CD14-positive monocyte (primary cell): ENCODE data around the gene ACTR3. TPM values are rescaled to one million over a fixed set of nuclear protein-coding genes. Genes with fewer than 3 reads are reported as not detected.

Source experiments
- DNase-seq, 3 donors: peaks; one replicate each; pipeline ENCODE4 v3.0.0-alpha.2; 2011 to 2022
- H2AFZ ChIP-seq: 2 replicates; pipeline ENCODE4 v1.6.0; 2012; ENCODE audit warnings: mild to moderate bottlenecking, low read depth, low read length, inconsistent platforms; ENCODE audit not compliant: insufficient read depth, poor library complexity, severe bottlenecking
- H3K27ac ChIP-seq, 2 donors: 1 replicate in 1 of 2; 2 replicates in 1 of 2; pipeline ENCODE4 v1.5.1; 2012 to 2013; ENCODE audit warnings: low read length in 2 of 2, control low read depth in 1 of 2, inconsistent platforms in 1 of 2, low read depth in 1 of 2, mild to moderate bottlenecking in 1 of 2
- H3K27me3 ChIP-seq, 2 donors: one replicate each; pipeline versions ENCODE4 v1.6.0 to v1.6.1; 2011 to 2013; ENCODE audit warnings: low read length in 2 of 2; ENCODE audit not compliant: control insufficient read depth in 2 of 2, insufficient read depth in 2 of 2
- H3K36me3 ChIP-seq, 2 donors: replicated peaks in 1 of 2; 1 replicate in 1 of 2; 2 replicates in 1 of 2; pipeline versions ENCODE4 v1.5.1 to v1.6.1; 2012 to 2013; ENCODE audit warnings: low read length in 2 of 2, control low read depth in 1 of 2, inconsistent platforms in 1 of 2, mild to moderate bottlenecking in 1 of 2; ENCODE audit not compliant: insufficient read depth in 2 of 2, control insufficient read depth in 1 of 2
- H3K4me1 ChIP-seq, 2 donors: 1 replicate in 1 of 2; 2 replicates in 1 of 2; pipeline versions ENCODE4 v1.5.1 to v1.6.1; 2012 to 2013; ENCODE audit warnings: low read length in 2 of 2, control low read depth in 1 of 2, inconsistent platforms in 1 of 2, mild to moderate bottlenecking in 1 of 2, moderate library complexity in 1 of 2; ENCODE audit not compliant: insufficient read depth in 2 of 2, control insufficient read depth in 1 of 2
- H3K4me2 ChIP-seq: replicated peaks from 2 replicates; pipeline ENCODE3; 2012; ENCODE audit warnings: low read length, moderate library complexity, mild to moderate bottlenecking; ENCODE audit not compliant: poor library complexity, severe bottlenecking; ENCODE audit errors: extremely low read depth
- H3K4me3 ChIP-seq, 3 experiments: fragments of 200-600 bp in 1 of 3; sonication (generic) in 1 of 3; replicated peaks in 1 of 3; 1 replicate in 2 of 3; 2 replicates in 1 of 3; pipeline ENCODE4 v1.5.1; 2011 to 2013; ENCODE audit warnings: low read length in 3 of 3, mild to moderate bottlenecking in 3 of 3, control low read depth in 2 of 3, low read depth in 2 of 3, inconsistent platforms in 1 of 3, moderate library complexity in 1 of 3
- H3K79me2 ChIP-seq: 2 replicates; pipeline ENCODE4 v1.6.0; 2012; ENCODE audit warnings: mild to moderate bottlenecking, control low read depth, inconsistent platforms, low read length, moderate library complexity; ENCODE audit not compliant: insufficient read depth
- H3K9ac ChIP-seq: 2 replicates; pipeline ENCODE4 v1.6.0; 2017; ENCODE audit warnings: low read length, mild to moderate bottlenecking; ENCODE audit not compliant: insufficient read depth, poor library complexity, severe bottlenecking
- H3K9me3 ChIP-seq, 2 donors: replicated peaks in 1 of 2; 1 replicate in 1 of 2; 2 replicates in 1 of 2; pipeline versions ENCODE4 v1.5.1 to v1.6.1; 2012 to 2013; ENCODE audit warnings: low read length in 2 of 2, control low read depth in 1 of 2; ENCODE audit not compliant: control insufficient read depth in 1 of 2, insufficient read depth in 1 of 2
- H4K20me1 ChIP-seq: 2 replicates; pipeline ENCODE4 v1.6.0; 2012; ENCODE audit warnings: mild to moderate bottlenecking, low read length, control low read depth, moderate library complexity; ENCODE audit not compliant: insufficient read depth
- H3K27ac Mint-ChIP-seq, 7 donors: one replicate each; pipeline ENCODE4 v1.8.0; 2020; ENCODE audit warnings: mild to moderate bottlenecking in 7 of 7, mixed read lengths in 7 of 7, moderate library complexity in 6 of 7, inconsistent platforms in 2 of 7
- H3K27me3 Mint-ChIP-seq, 3 donors: one replicate each; pipeline ENCODE4 v1.8.0; 2021 to 2022; ENCODE audit warnings: low read depth in 3 of 3, mild to moderate bottlenecking in 3 of 3, mixed read lengths in 3 of 3, moderate library complexity in 3 of 3, inconsistent platforms in 1 of 3
- H3K36me3 Mint-ChIP-seq, 2 donors: one replicate each; pipeline ENCODE4 v1.8.0; 2020; ENCODE audit warnings: mixed read lengths in 2 of 2, inconsistent platforms in 1 of 2, mild to moderate bottlenecking in 1 of 2
- H3K4me1 Mint-ChIP-seq: one replicate; pipeline ENCODE4 v1.8.0; 2020; ENCODE audit warnings: mild to moderate bottlenecking, mixed read lengths
- H3K4me3 Mint-ChIP-seq, 2 donors: one replicate each; pipeline ENCODE4 v1.8.0; 2020; ENCODE audit warnings: mild to moderate bottlenecking in 2 of 2, mixed read lengths in 2 of 2, moderate library complexity in 1 of 2
- H3K9me3 Mint-ChIP-seq, 7 donors: one replicate each; pipeline ENCODE4 v1.8.0; 2020 to 2022; ENCODE audit warnings: mixed read lengths in 7 of 7, mild to moderate bottlenecking in 6 of 7, moderate library complexity in 6 of 7, inconsistent platforms in 2 of 7
- WGBS: methylation state at CpG from one replicate; pipeline ENCODE4 v1.1.5; 2013; ENCODE audit warnings: missing lambda C conversion rate; ENCODE audit not compliant: insufficient coverage; 5-methylcytosine and 5-hydroxymethylcytosine counted together
- intact Hi-C, 2 donors: fragments of 100-400 bp; cut with micrococcal nuclease; formaldehyde crosslinking; loops; one replicate each; pipeline versions ENCODE4 v1.15.0 to v1.15.1; 2023
- polyA plus RNA-seq, 3 donors: library from polyadenylated mRNA; depleted of rRNA in 1 of 3; unstranded in 2 of 3; stranded (reverse) in 1 of 3; fragments of 300-500 nt in 2 of 3; fragments of >200 nt in 1 of 3; fragmentation: Illumina TruSeq in 2 of 3; gene quantifications; 1 replicate in 2 of 3; 2 replicates in 1 of 3; pipeline ENCODE4 v1.2.3, GENCODE V29; 2012 to 2021
- TF ChIP-seq, protein P1 (sequence below): fragments of 200-600 bp; IDR thresholded peaks from one replicate; pipeline ENCODE4 v1.8.0; 2022; ENCODE audit warnings: antibody characterized with exemption, mild to moderate bottlenecking

ACTR3 gene
- polyA plus RNA-seq, 3 donors: 103 to 557 (median 464) TPM

- peaks cover 0 to 3% (median 0%) of the 10 kb centered on the region in 7 donors for H3K9me3 Mint-ChIP-seq
- peak overlapping the region; percentile 26 for H2AFZ ChIP-seq
- H3K4me3 ChIP-seq: peak overlapping the region in 1 of 3 experiments; percentile 89
- H3K27me3 Mint-ChIP-seq: no peaks in the 10 kb centered on the region
- peaks cover 52% of the 10 kb centered on the region for H3K79me2 ChIP-seq
- whole genome bisulfite sequencing: 0% methylated on average over 1 of the region's 2 CpGs
- TF ChIP-seq, protein P1, sequence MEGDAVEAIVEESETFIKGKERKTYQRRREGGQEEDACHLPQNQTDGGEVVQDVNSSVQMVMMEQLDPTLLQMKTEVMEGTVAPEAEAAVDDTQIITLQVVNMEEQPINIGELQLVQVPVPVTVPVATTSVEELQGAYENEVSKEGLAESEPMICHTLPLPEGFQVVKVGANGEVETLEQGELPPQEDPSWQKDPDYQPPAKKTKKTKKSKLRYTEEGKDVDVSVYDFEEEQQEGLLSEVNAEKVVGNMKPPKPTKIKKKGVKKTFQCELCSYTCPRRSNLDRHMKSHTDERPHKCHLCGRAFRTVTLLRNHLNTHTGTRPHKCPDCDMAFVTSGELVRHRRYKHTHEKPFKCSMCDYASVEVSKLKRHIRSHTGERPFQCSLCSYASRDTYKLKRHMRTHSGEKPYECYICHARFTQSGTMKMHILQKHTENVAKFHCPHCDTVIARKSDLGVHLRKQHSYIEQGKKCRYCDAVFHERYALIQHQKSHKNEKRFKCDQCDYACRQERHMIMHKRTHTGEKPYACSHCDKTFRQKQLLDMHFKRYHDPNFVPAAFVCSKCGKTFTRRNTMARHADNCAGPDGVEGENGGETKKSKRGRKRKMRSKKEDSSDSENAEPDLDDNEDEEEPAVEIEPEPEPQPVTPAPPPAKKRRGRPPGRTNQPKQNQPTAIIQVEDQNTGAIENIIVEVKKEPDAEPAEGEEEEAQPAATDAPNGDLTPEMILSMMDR: no peak
- no peaks in the 10 kb centered on the region for H3K9me3 ChIP-seq
- H3K36me3 Mint-ChIP-seq: peaks cover 9 to 11% of the 10 kb centered on the region in 2 donors
- no peaks in the 10 kb centered on the region for H3K27me3 ChIP-seq
- intact Hi-C loops: no loop called here
- H3K4me3 Mint-ChIP-seq: peak overlapping the region; percentile 62 to 78
- peak; percentile 90 to 93 (median 90) for DNase-seq
- H3K27ac Mint-ChIP-seq: peak overlapping the region; percentile 89 to 99 (median 93)
- H3K4me1 Mint-ChIP-seq: peaks cover 40% of the 10 kb centered on the region
- peak overlapping the region; percentile 28 to 91 for H3K27ac ChIP-seq
- no peak overlapping the region for H3K9ac ChIP-seq
- H3K4me1 ChIP-seq: peaks cover 41 to 46% of the 10 kb centered on the region in 2 donors
- H4K20me1 ChIP-seq: peaks cover 6% of the 10 kb centered on the region
- peaks cover 0 to 4% of the 10 kb centered on the region in 2 donors for H3K36me3 ChIP-seq
- peak overlapping the region; percentile 69 for H3K4me2 ChIP-seq
Measured at GRCh38 chr2:113886479-113887008, 3.3 kb upstream of the ACTR3 start.

- Histone ChIP-seq H3K36me3 (peaks cover 0 to under 1% of the 10 kb centered on the region in 2 donors), H4K20me1 (peaks cover 13% of the 10 kb centered on the region), H2AFZ (peak overlapping the region; percentile 26), H3K4me3 (peak overlapping the region in 1 of 3 experiments; percentile 89), H3K4me2 (peak overlapping the region; percentile 69), H3K79me2 (peaks cover 58% of the 10 kb centered on the region), H3K4me1 (peaks cover 44 to 52% of the 10 kb centered on the region in 2 donors), H3K27me3 (no peaks in the 10 kb centered on the region), H3K9ac (no peak overlapping the region), H3K27ac (peak overlapping the region; percentile 52 to 91), H3K9me3 (no peaks in the 10 kb centered on the region)
- Mint-ChIP-seq H3K27ac (peak overlapping the region; percentile 89 to 99 (median 93)), H3K9me3 (peaks cover 0 to 3% (median 0%) of the 10 kb centered on the region in 7 donors), H3K27me3 (no peaks in the 10 kb centered on the region), H3K4me1 (peaks cover 45% of the 10 kb centered on the region), H3K4me3 (peak overlapping the region; percentile 62 to 78), H3K36me3 (peaks cover 9 to 11% of the 10 kb centered on the region in 2 donors)
- TF ChIP-seq, protein P1: no peak
- peak in 1 of 3 donors; percentile 27 for DNase-seq
- 89% methylated on average over 5 of the region's 7 CpGs for WGBS
- intact Hi-C loops: no loop called here
Measured at GRCh38 chr2:113887009-113887792, 2.7 kb upstream of the ACTR3 start.
